CD8-positive, alpha-beta memory T cell (primary cell): ENCODE measurements around the gene CERS5. TPM values are rescaled to one million over a fixed set of nuclear protein-coding genes. Genes with fewer than 3 reads are reported as not detected.

Experiments used
- CTCF ChIA-PET: fragments of 350-600 bp; sonication (Branson Sonifier 250); formaldehyde crosslinking; loops from one replicate; lab custom pipeline; 2021; ENCODE audit warnings: antibody characterized with exemption; lab: Charles Lee
- POLR2A ChIA-PET: fragments of 350-600 bp; sonication (Branson Sonifier 250); formaldehyde crosslinking; loops from one replicate; lab custom pipeline; 2021; ENCODE audit warnings: antibody characterized with exemption; lab: Charles Lee
- DNase-seq, 5 donors: peaks; one replicate each; pipeline versions ENCODE4 v3.0.0 to v3.0.0-alpha.2; 2020 to 2022; ENCODE audit warnings: mixed read lengths in 1 of 5
- H3K27ac ChIP-seq: one replicate; pipeline ENCODE4 v1.7.0; 2013; ENCODE audit warnings: low read depth, mild to moderate bottlenecking, low read length, moderate library complexity
- H3K27me3 ChIP-seq: 2 replicates; pipeline ENCODE4 v1.7.0; 2013; ENCODE audit warnings: low read length, mild to moderate bottlenecking; ENCODE audit not compliant: insufficient read depth, poor library complexity, severe bottlenecking
- H3K36me3 ChIP-seq: 2 replicates; pipeline ENCODE4 v1.7.0; 2013; ENCODE audit warnings: mild to moderate bottlenecking, low read length, moderate library complexity; ENCODE audit not compliant: insufficient read depth
- H3K4me1 ChIP-seq: 2 replicates; pipeline ENCODE4 v1.7.0; 2013; ENCODE audit warnings: mild to moderate bottlenecking, low read length, moderate library complexity; ENCODE audit not compliant: insufficient read depth
- H3K4me3 ChIP-seq: 2 replicates; pipeline ENCODE4 v1.7.0; 2013; ENCODE audit warnings: mild to moderate bottlenecking, low read length
- H3K9me3 ChIP-seq: 2 replicates; pipeline ENCODE4 v1.7.0; 2013; ENCODE audit warnings: mild to moderate bottlenecking, low read length
- H3K27ac Mint-ChIP-seq, 8 donors: one replicate each; pipeline ENCODE4 v1.8.0; 2020 to 2021; ENCODE audit warnings: mixed read lengths in 8 of 8, mild to moderate bottlenecking in 6 of 8, inconsistent platforms in 3 of 8, moderate library complexity in 3 of 8
- H3K27me3 Mint-ChIP-seq, 2 donors: one replicate each; pipeline ENCODE4 v1.8.0; 2020 to 2021; ENCODE audit warnings: mixed read lengths in 2 of 2, mild to moderate bottlenecking in 1 of 2, moderate library complexity in 1 of 2
- H3K36me3 Mint-ChIP-seq, 3 donors: one replicate each; pipeline ENCODE4 v1.8.0; 2020 to 2021; ENCODE audit warnings: mixed read lengths in 3 of 3, inconsistent platforms in 1 of 3, mild to moderate bottlenecking in 1 of 3
- H3K4me1 Mint-ChIP-seq, 3 donors: one replicate each; pipeline ENCODE4 v1.8.0; 2020 to 2021; ENCODE audit warnings: mixed read lengths in 3 of 3, inconsistent platforms in 1 of 3, mild to moderate bottlenecking in 1 of 3
- H3K4me3 Mint-ChIP-seq, 7 donors: one replicate each; pipeline ENCODE4 v1.8.0; 2020 to 2021; ENCODE audit warnings: mixed read lengths in 7 of 7, mild to moderate bottlenecking in 6 of 7, moderate library complexity in 4 of 7, inconsistent platforms in 2 of 7
- H3K9me3 Mint-ChIP-seq, 5 donors: one replicate each; pipeline ENCODE4 v1.8.0; 2020 to 2022; ENCODE audit warnings: mixed read lengths in 5 of 5, mild to moderate bottlenecking in 3 of 5, moderate library complexity in 2 of 5, inconsistent platforms in 1 of 5
- polyA plus RNA-seq: library from polyadenylated mRNA; unstranded; fragments of 300-500 nt; fragmentation: Illumina TruSeq; gene quantifications from one replicate; pipeline ENCODE4 v1.2.3, GENCODE V29; 2021
- total RNA-seq, 2 experiments: library from RNA; stranded (reverse); gene quantifications; one replicate each; pipeline ENCODE4 v1.2.3, GENCODE V29; 2021

The CERS5 gene
- total and polyA plus RNA-seq, 3 experiments from 2014 or later = 47.4 to 62.1 (median 55.4) TPM

DNA sequence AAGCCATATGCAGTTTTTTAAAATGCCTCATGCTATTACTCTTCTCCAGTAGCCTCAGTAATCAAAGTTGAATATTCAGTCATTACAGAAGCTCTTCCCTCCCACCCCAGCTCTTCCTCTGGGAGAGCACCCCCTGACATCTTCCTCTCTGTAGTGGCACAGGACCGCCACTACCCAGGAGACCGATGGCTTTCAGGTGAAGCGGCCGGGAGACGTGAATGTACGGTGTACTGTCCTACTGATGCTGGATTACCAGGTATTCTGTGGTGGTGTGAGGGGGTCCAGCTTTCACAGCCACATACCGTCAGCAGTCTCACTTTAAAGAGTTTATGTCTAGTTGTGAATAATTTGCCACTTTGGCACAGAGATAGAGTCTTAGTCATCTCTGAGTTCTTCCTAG, 77.4 kb downstream of the CERS5 start:
- DNase-seq = peak in 1 of 5 donors; percentile 24
- Mint-ChIP-seq H3K4me1 (peaks cover 19 to 31% (median 24%) of the 10 kb centered on the region in 3 donors), H3K9me3 (no peaks in the 10 kb centered on the region), H3K4me3 (no peak overlapping the region), H3K27me3 (no peaks in the 10 kb centered on the region), H3K27ac (no peak overlapping the region), H3K36me3 (peaks cover 4 to 72% (median 17%) of the 10 kb centered on the region in 3 donors)
- Histone ChIP-seq H3K36me3 (peaks cover 38% of the 10 kb centered on the region), H3K27me3 (no peaks in the 10 kb centered on the region), H3K4me1 (peaks cover 13% of the 10 kb centered on the region), H3K27ac (no peak overlapping the region), H3K4me3 (no peak overlapping the region), H3K9me3 (no peaks in the 10 kb centered on the region)
- ChIA-PET CTCF (interaction anchor here (1.1 to 11.1 kb wide), 8 partner anchors 7 to 86 kb away, joined by 3 to 118 read pairs (median 4); partner anchors contain the start of gene COX14), POLR2A (no interaction called here)

DNA sequence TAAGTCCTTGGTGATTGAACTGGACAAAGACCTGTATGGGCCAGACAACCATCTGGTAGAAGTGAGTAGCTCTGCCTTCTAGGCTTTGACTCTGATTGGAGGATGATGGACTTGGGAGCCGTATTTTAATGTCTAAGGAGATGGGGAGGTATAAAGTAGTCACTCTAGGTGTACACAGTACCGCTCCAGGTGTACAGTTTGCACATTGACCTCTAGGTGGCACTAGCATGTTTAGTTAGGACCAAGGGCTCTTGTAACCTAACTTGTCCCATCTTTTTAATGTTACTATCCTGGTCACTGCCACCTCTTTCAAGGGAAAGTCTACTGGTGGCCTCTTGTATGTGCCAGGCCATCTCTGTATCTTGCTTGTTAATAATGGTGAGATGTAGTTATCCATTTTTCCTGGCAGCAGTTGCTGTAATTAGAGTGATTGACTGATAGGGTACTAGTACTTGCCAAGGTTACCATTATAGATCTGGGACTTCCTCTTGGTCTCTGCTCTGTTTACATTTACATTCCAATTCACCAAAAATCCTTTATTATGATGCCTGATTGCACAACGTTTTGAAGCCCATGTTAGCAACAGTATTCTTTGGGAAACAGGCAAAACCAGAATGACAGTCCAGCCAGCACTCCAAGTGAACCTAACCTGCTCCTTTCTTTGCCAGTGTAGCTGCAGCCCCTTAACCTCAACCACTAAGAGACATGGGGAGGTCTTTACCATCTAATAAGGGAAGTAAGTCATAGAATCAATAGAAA, 78.4 kb downstream of the CERS5 start:
- Histone ChIP-seq H3K27me3 (no peaks in the 10 kb centered on the region), H3K4me1 (peaks cover 18% of the 10 kb centered on the region), H3K27ac (no peak overlapping the region), H3K4me3 (no peak overlapping the region), H3K9me3 (no peaks in the 10 kb centered on the region), H3K36me3 (peaks cover 32% of the 10 kb centered on the region)
- ChIA-PET POLR2A (no interaction called here), CTCF (interaction anchor here (0.6 to 11.1 kb wide), 14 partner anchors 8 to 87 kb away, joined by 3 to 118 read pairs (median 4); partner anchors contain the start of genes CERS5, COX14 and GPD1)
- peak; percentile 20 to 68 (median 35) for DNase-seq
- peaks cover 23 to 34% (median 26%) of the 10 kb centered on the region in 3 donors for H3K4me1 Mint-ChIP-seq
- peak overlapping the region in 1 of 7 donors; percentile 85 for H3K4me3 Mint-ChIP-seq
- no peaks in the 10 kb centered on the region for H3K27me3 Mint-ChIP-seq
- H3K9me3 Mint-ChIP-seq = no peaks in the 10 kb centered on the region
- peaks cover 4 to 64% (median 17%) of the 10 kb centered on the region in 3 donors for H3K36me3 Mint-ChIP-seq
- peak overlapping the region; percentile 22 to 98 (median 64) for H3K27ac Mint-ChIP-seq

DNA sequence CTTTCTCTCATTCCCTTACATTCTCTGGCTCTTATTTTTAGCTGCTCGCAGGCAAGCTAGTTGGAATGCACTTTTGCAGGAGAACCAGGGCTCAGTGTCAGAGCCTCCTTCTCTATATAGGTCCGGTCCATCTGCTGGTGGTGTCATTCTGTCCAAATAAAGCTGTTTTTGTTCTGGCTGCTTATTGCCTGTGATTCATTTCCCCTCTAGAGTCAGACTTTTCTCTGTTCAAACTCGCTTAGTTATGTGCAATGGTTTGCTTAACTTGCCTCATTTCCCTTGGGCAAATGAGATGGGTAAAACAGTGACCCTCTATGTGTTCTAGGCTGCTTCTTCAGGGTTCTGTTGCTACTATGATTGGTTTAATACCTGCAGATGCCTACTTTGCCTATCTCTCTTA, 79.2 kb downstream of the CERS5 start:
- no peak overlapping the region for H3K27ac ChIP-seq
- peaks cover 27 to 38% (median 29%) of the 10 kb centered on the region in 3 donors for H3K4me1 Mint-ChIP-seq
- CTCF ChIA-PET = interaction anchor here (0.6 to 11.1 kb wide), 15 partner anchors 9 to 93 kb away, joined by 3 to 118 read pairs (median 4); partner anchors contain the start of genes CERS5, COX14 and GPD1

DNA sequence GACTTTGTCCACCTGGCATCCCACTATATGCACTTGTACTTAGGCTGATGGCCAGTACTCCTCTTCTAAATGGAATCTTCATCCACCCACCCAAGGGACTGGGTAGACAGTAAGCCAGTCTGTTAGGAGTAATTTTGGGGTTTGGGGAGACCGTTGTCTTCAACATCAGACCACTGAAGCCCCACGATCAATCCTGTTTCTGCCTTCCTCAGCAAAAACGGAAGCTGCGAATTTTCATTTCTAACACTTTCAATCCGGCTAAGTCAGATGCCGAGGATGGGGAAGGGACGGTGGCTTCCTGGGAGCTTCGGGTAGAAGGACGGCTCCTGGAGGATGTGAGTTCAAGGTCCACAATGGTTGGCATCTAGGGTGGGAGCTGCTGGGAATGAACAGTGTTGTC, 80.0 kb downstream of the CERS5 start:
- CTCF ChIA-PET = interaction anchor here (0.9 to 11.1 kb wide), 7 partner anchors 11 to 94 kb away, joined by 3 to 118 read pairs (median 3); partner anchors contain the start of gene COX14

More for the DNA sequence above, 79.2 kb downstream of the CERS5 start:
- H3K4me3 Mint-ChIP-seq = peak overlapping the region in 1 of 7 donors; percentile 85
- POLR2A ChIA-PET = no interaction called here
- H3K36me3 ChIP-seq = peaks cover 29% of the 10 kb centered on the region
- H3K27ac Mint-ChIP-seq = peak overlapping the region in 4 of 8 donors; percentile 62 to 98 (median 69)
- peaks cover 18% of the 10 kb centered on the region for H3K4me1 ChIP-seq
- peaks cover 4 to 58% (median 17%) of the 10 kb centered on the region in 3 donors for H3K36me3 Mint-ChIP-seq
- H3K9me3 ChIP-seq = no peaks in the 10 kb centered on the region
- H3K27me3 Mint-ChIP-seq = no peaks in the 10 kb centered on the region
- H3K9me3 Mint-ChIP-seq = no peaks in the 10 kb centered on the region
- no peak for DNase-seq
- no peak overlapping the region for H3K4me3 ChIP-seq
- no peaks in the 10 kb centered on the region for H3K27me3 ChIP-seq

DNA sequence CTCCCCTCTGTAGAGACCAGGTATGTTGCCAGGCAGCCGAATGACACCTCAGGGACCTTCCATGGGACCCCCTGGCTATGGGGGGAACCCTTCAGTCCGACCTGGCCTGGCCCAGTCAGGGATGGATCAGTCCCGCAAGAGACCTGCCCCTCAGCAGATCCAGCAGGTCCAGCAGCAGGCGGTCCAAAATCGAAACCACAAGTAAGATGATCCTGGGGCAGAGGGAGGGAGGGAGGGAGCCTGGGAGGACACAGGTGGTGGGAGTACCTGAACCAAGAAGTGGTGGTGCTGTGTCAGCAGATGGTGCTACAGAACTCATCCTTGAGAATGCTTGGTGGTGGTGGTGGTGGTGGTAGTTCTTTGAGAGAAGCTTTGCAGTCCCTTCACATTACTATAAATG, 81.0 kb downstream of the CERS5 start:
- H3K4me1 ChIP-seq = peaks cover 18% of the 10 kb centered on the region
- H3K36me3 ChIP-seq = peaks cover 22% of the 10 kb centered on the region
- no peaks in the 10 kb centered on the region for H3K9me3 Mint-ChIP-seq
- H3K4me1 Mint-ChIP-seq = peaks cover 27 to 38% (median 29%) of the 10 kb centered on the region in 3 donors
- CTCF ChIA-PET = interaction anchor here (1.2 to 11.1 kb wide), 6 partner anchors 9 to 92 kb away, joined by 3 to 118 read pairs (median 10); partner anchors contain the start of gene COX14
- H3K27ac Mint-ChIP-seq = peak overlapping the region; percentile 94 to 98 (median 96)
- POLR2A ChIA-PET = interaction anchor here (2.5 kb wide), 1 partner anchor 26 kb away, joined by 48 read pairs; the partner anchor contains the start of gene COX14
- DNase-seq = peak in 1 of 5 donors; percentile 47
- peak overlapping the region; percentile 90 to 97 (median 95) for H3K4me3 Mint-ChIP-seq
- H3K4me3 ChIP-seq = peak overlapping the region; percentile 29
- no peaks in the 10 kb centered on the region for H3K27me3 Mint-ChIP-seq
- peak overlapping the region; percentile 89 for H3K27ac ChIP-seq
- no peaks in the 10 kb centered on the region for H3K9me3 ChIP-seq
- H3K27me3 ChIP-seq = no peaks in the 10 kb centered on the region
- peaks cover 4 to 48% (median 13%) of the 10 kb centered on the region in 3 donors for H3K36me3 Mint-ChIP-seq

More for the DNA sequence above, 80.0 kb downstream of the CERS5 start:
- Mint-ChIP-seq H3K27ac (peak overlapping the region in 6 of 8 donors; percentile 4 to 98 (median 88)), H3K9me3 (no peaks in the 10 kb centered on the region), H3K36me3 (peaks cover 4 to 56% (median 17%) of the 10 kb centered on the region in 3 donors), H3K4me3 (peak overlapping the region in 6 of 7 donors; percentile 6 to 97 (median 41)), H3K4me1 (peaks cover 27 to 38% (median 29%) of the 10 kb centered on the region in 3 donors), H3K27me3 (no peaks in the 10 kb centered on the region)
- peak in 1 of 5 donors; percentile 21 for DNase-seq
- no peak overlapping the region for H3K27ac ChIP-seq
- H3K27me3 ChIP-seq = no peaks in the 10 kb centered on the region
- H3K9me3 ChIP-seq = no peaks in the 10 kb centered on the region
- no peak overlapping the region for H3K4me3 ChIP-seq
- peaks cover 29% of the 10 kb centered on the region for H3K36me3 ChIP-seq
- peaks cover 18% of the 10 kb centered on the region for H3K4me1 ChIP-seq
- POLR2A ChIA-PET = no interaction called here

DNA sequence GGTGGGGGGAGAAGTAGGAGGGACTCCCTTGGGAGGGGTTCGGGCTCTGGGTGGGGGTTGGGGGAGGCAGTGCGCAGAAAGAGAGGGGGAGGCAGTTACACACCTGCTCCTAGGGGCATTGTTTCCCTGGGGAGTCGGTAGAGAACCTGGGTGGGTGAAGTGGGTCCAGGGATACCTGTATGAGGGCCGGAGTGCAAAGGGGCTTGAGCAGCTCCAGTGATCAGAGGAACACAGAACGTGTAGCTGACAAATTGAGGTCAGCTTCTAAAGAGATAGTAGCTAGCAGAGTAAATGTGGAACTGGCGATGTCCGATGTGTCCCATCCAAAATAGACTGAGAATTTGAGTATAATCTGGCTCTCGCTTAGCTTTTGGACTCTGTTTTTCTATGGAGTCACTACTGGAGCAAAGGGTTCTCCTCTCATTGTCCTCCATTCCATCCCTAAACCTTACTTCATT, 81.5 kb downstream of the CERS5 start:
- Mint-ChIP-seq H3K4me3 (peak overlapping the region; percentile 90 to 97 (median 95)), H3K9me3 (no peaks in the 10 kb centered on the region), H3K27me3 (no peaks in the 10 kb centered on the region), H3K27ac (peak overlapping the region; percentile 94 to 98 (median 96)), H3K4me1 (peaks cover 27 to 38% (median 29%) of the 10 kb centered on the region in 3 donors), H3K36me3 (peaks cover 4 to 45% (median 12%) of the 10 kb centered on the region in 3 donors)
- Histone ChIP-seq H3K36me3 (peaks cover 19% of the 10 kb centered on the region), H3K27ac (peak overlapping the region; percentile 89), H3K4me3 (peak overlapping the region; percentile 29), H3K27me3 (no peaks in the 10 kb centered on the region), H3K9me3 (no peaks in the 10 kb centered on the region), H3K4me1 (peaks cover 18% of the 10 kb centered on the region)
- ChIA-PET CTCF (interaction anchor here (0.9 to 11.1 kb wide), 11 partner anchors 9 to 104 kb away, joined by 3 to 118 read pairs (median 8); partner anchors contain the start of genes CERS5 and COX14), POLR2A (interaction anchor here (1.0 to 2.5 kb wide), 3 partner anchors 26 to 81 kb away, joined by 4 to 48 read pairs (median 17); partner anchors contain the start of genes CERS5 and COX14)
- DNase-seq = no peak

DNA sequence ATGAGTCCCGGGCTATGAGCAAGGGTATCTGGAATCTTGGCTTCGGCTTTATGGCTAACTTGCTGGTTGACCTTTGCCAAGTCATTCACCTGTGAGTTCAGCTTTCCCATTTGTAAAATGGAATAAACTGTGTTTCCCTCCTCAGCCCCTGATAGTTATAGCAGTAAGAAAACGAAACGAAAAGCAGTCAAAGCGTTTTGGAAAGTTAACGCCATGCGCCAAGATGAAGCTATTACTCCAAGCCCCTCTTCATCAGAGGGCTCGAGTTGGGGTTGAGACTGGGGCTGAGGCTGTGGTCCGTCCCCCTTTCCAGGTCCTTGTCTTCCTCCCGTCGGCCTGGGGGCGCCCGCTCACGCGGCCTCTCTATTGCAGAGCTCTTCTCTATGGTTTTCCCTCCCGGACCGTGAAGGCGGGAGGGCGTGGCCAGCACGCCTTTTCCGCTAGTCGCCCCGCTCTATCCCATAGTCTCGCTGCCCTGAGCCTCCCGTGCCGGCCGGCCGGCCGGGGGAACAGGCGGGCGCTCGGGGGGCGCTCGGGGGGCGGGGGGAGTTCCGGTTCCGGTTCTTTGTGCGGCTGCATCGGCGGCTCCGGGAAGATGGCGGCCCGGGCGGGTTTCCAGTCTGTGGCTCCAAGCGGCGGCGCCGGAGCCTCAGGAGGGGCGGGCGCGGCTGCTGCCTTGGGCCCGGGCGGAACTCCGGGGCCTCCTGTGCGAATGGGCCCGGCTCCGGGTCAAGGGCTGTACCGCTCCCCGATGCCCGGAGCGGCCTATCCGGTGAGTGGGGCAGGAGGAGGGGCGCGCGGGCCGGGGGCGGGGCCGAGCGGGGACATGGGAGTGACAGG, 82.2 kb downstream of the CERS5 start, which contains the start of gene SMARCD1:
SMARCD1 (plus strand) TSS at position 568 of the 840 bp plus-strand sequence; CDS start at position 596, 28 bp downstream.
- DNase-seq = peak; percentile 75 to 88 (median 80)
- Mint-ChIP-seq H3K9me3 (no peaks in the 10 kb centered on the region), H3K36me3 (peaks cover under 1 to 40% (median 8%) of the 10 kb centered on the region in 3 donors), H3K27ac (peak within 1 kb of the TSS; percentile 95 to 98 (median 98)), H3K27me3 (no peaks in the 10 kb centered on the region), H3K4me1 (peaks cover 27 to 38% (median 29%) of the 10 kb centered on the region in 3 donors), H3K4me3 (peak within 1 kb of the TSS; percentile 94 to 97 (median 96))
- Histone ChIP-seq H3K27ac (peak within 1 kb of the TSS; percentile 89), H3K36me3 (peaks cover 14% of the 10 kb centered on the region), H3K4me1 (peaks cover 18% of the 10 kb centered on the region), H3K9me3 (no peaks in the 10 kb centered on the region), H3K4me3 (peak within 1 kb of the TSS; percentile 76), H3K27me3 (no peaks in the 10 kb centered on the region)
- ChIA-PET CTCF (interaction anchor here (0.7 to 11.1 kb wide), 17 partner anchors 8 to 105 kb away, joined by 3 to 118 read pairs (median 4); partner anchors contain the start of genes CERS5 and COX14), POLR2A (interaction anchor here (0.5 to 2.5 kb wide), 6 partner anchors 27 to 319 kb away, joined by 3 to 48 read pairs (median 4); partner anchors contain the start of genes CERS5, COX14 and RACGAP1)
